Measurements from ENCODE around the gene SH3GLB2. TPM values are rescaled to one million over a fixed set of nuclear protein-coding genes. Genes with fewer than 3 reads are reported as not detected.

Gene SH3GLB2
- total RNA-seq (2022) (66.5 and 83.8 TPM in 2 replicates), Bru-seq, nascent RNA (percentile 53 among the genes with signal in this experiment), BruChase-seq, experiment 1, labeled RNA remaining after a 6-hour chase (percentile 56 among the genes with signal in this experiment), BruChase-seq, experiment 2, labeled RNA remaining after a 2-hour chase (percentile 62 among the genes with signal in this experiment)
- long read RNA-seq, transcript SH3GLB2-203 (11 exons, 2,982 nt) = major isoform, 97 of 139 reads
- long read RNA-seq, partial matches to known transcripts = 17 of 139 reads
- long read RNA-seq, other reads (novel, unspliced or antisense) = 25 of 139 reads

GRCh38 chr9:129028192-129028966 is at the start of gene SH3GLB2:
TSS of gene SH3GLB2 (minus strand) at chr9:129028331. CDS start at chr9:129028154, 177 bp downstream.
- Mint-ChIP-seq H3K27me3 (ENCODE audit: unreplicated experiment) (no peaks in the 10 kb centered on the region), H3K4me3 (ENCODE audit: low read depth, unreplicated experiment) (peak within 1 kb of the TSS; percentile 83), H3K9me3 (ENCODE audit: low read depth, unreplicated experiment) (no peaks in the 10 kb centered on the region), H3K36me3 (ENCODE audit: insufficient read depth, unreplicated experiment) (peaks cover 10% of the 10 kb centered on the region), H3K4me1 (ENCODE audit: low read depth, unreplicated experiment) (no peaks in the 10 kb centered on the region), H3K27ac (ENCODE audit: unreplicated experiment) (peak within 1 kb of the TSS; percentile 58)
- CTCF ChIA-PET = interaction anchor here (0.6 to 1.0 kb wide), 12 partner anchors 8 to 770 kb away, joined by 3 to 7 read pairs (median 4); partner anchors contain the start of genes DOLPP1 and MIGA2
- TF ChIP-seq CTCF (IDR thresholded peaks at IDR 0.05; ENCODE audit: unreplicated experiment) = peak; percentile 51
- BruUV-seq (replicated peaks) = no TSS peak
- intact Hi-C loops (cut with micrococcal nuclease; ENCODE audit: unreplicated experiment) = no loop called here
- DNase-seq = peak; percentile 93

- DNase-seq = no peak
- peaks cover 30% of the 10 kb centered on the region for H3K36me3 Mint-ChIP-seq (ENCODE audit: insufficient read depth, unreplicated experiment)
- H3K4me3 Mint-ChIP-seq (ENCODE audit: low read depth, unreplicated experiment) = no peak overlapping the region
- no peak for TF ChIP-seq CTCF (IDR thresholded peaks at IDR 0.05; ENCODE audit: unreplicated experiment)
- no peak overlapping the region for H3K27ac Mint-ChIP-seq (ENCODE audit: unreplicated experiment)
- no peaks in the 10 kb centered on the region for H3K9me3 Mint-ChIP-seq (ENCODE audit: low read depth, unreplicated experiment)
- no peaks in the 10 kb centered on the region for H3K27me3 Mint-ChIP-seq (ENCODE audit: unreplicated experiment)
- H3K4me1 Mint-ChIP-seq (ENCODE audit: low read depth, unreplicated experiment) = no peaks in the 10 kb centered on the region
- BruUV-seq (replicated peaks) = no TSS peak
- CTCF ChIA-PET = no interaction called here
- intact Hi-C loops (cut with micrococcal nuclease; ENCODE audit: unreplicated experiment) = no loop called here
These were observed 49.1 kb upstream of the SH3GLB2 start for GRCh38 chr9:129077236-129077635.

- Mint-ChIP-seq H3K4me3 (ENCODE audit: low read depth, unreplicated experiment) (no peak overlapping the region), H3K27me3 (ENCODE audit: unreplicated experiment) (no peaks in the 10 kb centered on the region), H3K9me3 (ENCODE audit: low read depth, unreplicated experiment) (no peaks in the 10 kb centered on the region), H3K36me3 (ENCODE audit: insufficient read depth, unreplicated experiment) (peaks cover 26% of the 10 kb centered on the region), H3K4me1 (ENCODE audit: low read depth, unreplicated experiment) (no peaks in the 10 kb centered on the region), H3K27ac (ENCODE audit: unreplicated experiment) (no peak overlapping the region)
- DNase-seq = no peak
- intact Hi-C loops (cut with micrococcal nuclease; ENCODE audit: unreplicated experiment) = no loop called here
- no peak for TF ChIP-seq CTCF (IDR thresholded peaks at IDR 0.05; ENCODE audit: unreplicated experiment)
- no TSS peak for BruUV-seq (replicated peaks)
- CTCF ChIA-PET = no interaction called here
These were observed 48.5 kb upstream of the SH3GLB2 start for GRCh38 chr9:129076640-129077037.

GRCh38 chr9:129075996-129076639 is 48.0 kb upstream of the SH3GLB2 start:
- H3K4me1 Mint-ChIP-seq (ENCODE audit: low read depth, unreplicated experiment) = no peaks in the 10 kb centered on the region
- no peak overlapping the region for H3K4me3 Mint-ChIP-seq (ENCODE audit: low read depth, unreplicated experiment)
- no peaks in the 10 kb centered on the region for H3K27me3 Mint-ChIP-seq (ENCODE audit: unreplicated experiment)
- CTCF ChIA-PET = no interaction called here
- no peak for TF ChIP-seq CTCF (IDR thresholded peaks at IDR 0.05; ENCODE audit: unreplicated experiment)
- H3K36me3 Mint-ChIP-seq (ENCODE audit: insufficient read depth, unreplicated experiment) = peaks cover 21% of the 10 kb centered on the region
- no peaks in the 10 kb centered on the region for H3K9me3 Mint-ChIP-seq (ENCODE audit: low read depth, unreplicated experiment)
- no peak overlapping the region for H3K27ac Mint-ChIP-seq (ENCODE audit: unreplicated experiment)
- DNase-seq = no peak
- BruUV-seq (replicated peaks) = no TSS peak
- intact Hi-C loops (cut with micrococcal nuclease; ENCODE audit: unreplicated experiment) = no loop called here

Measured in Calu3 (cell line).